Calu3 (cell line): ENCODE results near the gene SND1. TPM values are rescaled to one million over a fixed set of nuclear protein-coding genes. Genes with fewer than 3 reads are reported as not detected.

Source experiments
- BruUV-seq: library from RNA; stranded (reverse); fragments of 400-500 nt; replicated peaks from 2 replicates; lab custom pipeline; 2021; lab: Mats Ljungman, UMichigan
- CTCF ChIA-PET: fragments of 300-600 bp; sonication (Branson Sonifier 250); formaldehyde crosslinking; loops from one replicate; lab custom pipeline; 2022; ENCODE audit warnings: antibody characterized with exemption; lab: Charles Lee
- DNase-seq: peaks from one replicate; pipeline ENCODE4 v3.0.0; 2022
- H3K27ac Mint-ChIP-seq: one replicate; pipeline ENCODE4 v1.8.0; 2022; ENCODE audit warnings: mixed read lengths; ENCODE audit not compliant: unreplicated experiment
- H3K27me3 Mint-ChIP-seq: one replicate; pipeline ENCODE4 v1.8.0; 2022; ENCODE audit warnings: mixed read lengths; ENCODE audit not compliant: unreplicated experiment
- H3K36me3 Mint-ChIP-seq: one replicate; pipeline ENCODE4 v1.8.0; 2022; ENCODE audit warnings: mild to moderate bottlenecking, moderate library complexity, mixed read lengths; ENCODE audit not compliant: insufficient read depth, unreplicated experiment
- H3K4me1 Mint-ChIP-seq: one replicate; pipeline ENCODE4 v1.8.0; 2022; ENCODE audit warnings: mild to moderate bottlenecking, low read depth, mixed read lengths; ENCODE audit not compliant: unreplicated experiment
- H3K4me3 Mint-ChIP-seq: one replicate; pipeline ENCODE4 v1.8.0; 2022; ENCODE audit warnings: mild to moderate bottlenecking, low read depth, moderate library complexity, mixed read lengths; ENCODE audit not compliant: unreplicated experiment
- H3K9me3 Mint-ChIP-seq: one replicate; pipeline ENCODE4 v1.8.0; 2022; ENCODE audit warnings: low read depth, mixed read lengths; ENCODE audit not compliant: unreplicated experiment
- intact Hi-C: fragments of 100-400 bp; cut with micrococcal nuclease; formaldehyde crosslinking; loops from one replicate; pipeline ENCODE4 v1.10.0; 2022; ENCODE audit not compliant: unreplicated experiment
- total RNA-seq: library from RNA; stranded (reverse); gene quantifications from 2 replicates; pipeline ENCODE4 v1.2.3, GENCODE V29; 2022
- TF ChIP-seq, protein P1 (sequence below): fragments of 200-600 bp; IDR thresholded peaks from one replicate; pipeline ENCODE4 v1.8.0; 2022; ENCODE audit warnings: antibody characterized with exemption; ENCODE audit not compliant: unreplicated experiment

Gene SND1
- total RNA-seq, 1 experiment from 2014 or later: 205 TPM

DNA sequence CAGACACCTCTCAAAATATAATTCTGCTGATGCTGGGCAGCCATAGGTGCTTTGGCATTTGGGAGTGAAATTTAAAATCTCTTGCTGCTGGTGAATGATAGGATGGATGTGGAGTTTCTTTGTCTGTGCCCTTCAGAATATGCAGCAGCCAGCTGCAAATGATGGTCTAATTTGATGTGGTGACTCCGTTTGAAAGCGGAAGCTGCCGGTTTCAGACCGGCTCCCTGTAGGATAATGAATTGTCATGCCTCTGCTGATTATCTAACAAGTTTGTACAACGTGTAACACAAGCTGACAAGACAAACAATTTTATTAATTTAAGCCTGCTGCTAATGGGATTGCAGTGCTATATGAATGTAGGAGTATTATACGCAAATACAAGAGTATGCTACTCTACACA is 103.5 kb downstream of the SND1 start:
- DNase-seq: no peak
- H3K4me1 Mint-ChIP-seq: peaks cover 29% of the 10 kb centered on the region
- TF ChIP-seq, protein P1, sequence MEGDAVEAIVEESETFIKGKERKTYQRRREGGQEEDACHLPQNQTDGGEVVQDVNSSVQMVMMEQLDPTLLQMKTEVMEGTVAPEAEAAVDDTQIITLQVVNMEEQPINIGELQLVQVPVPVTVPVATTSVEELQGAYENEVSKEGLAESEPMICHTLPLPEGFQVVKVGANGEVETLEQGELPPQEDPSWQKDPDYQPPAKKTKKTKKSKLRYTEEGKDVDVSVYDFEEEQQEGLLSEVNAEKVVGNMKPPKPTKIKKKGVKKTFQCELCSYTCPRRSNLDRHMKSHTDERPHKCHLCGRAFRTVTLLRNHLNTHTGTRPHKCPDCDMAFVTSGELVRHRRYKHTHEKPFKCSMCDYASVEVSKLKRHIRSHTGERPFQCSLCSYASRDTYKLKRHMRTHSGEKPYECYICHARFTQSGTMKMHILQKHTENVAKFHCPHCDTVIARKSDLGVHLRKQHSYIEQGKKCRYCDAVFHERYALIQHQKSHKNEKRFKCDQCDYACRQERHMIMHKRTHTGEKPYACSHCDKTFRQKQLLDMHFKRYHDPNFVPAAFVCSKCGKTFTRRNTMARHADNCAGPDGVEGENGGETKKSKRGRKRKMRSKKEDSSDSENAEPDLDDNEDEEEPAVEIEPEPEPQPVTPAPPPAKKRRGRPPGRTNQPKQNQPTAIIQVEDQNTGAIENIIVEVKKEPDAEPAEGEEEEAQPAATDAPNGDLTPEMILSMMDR: no peak
- no peaks in the 10 kb centered on the region for H3K27me3 Mint-ChIP-seq
- BruUV-seq: no TSS peak
- H3K4me3 Mint-ChIP-seq: no peak overlapping the region
- H3K27ac Mint-ChIP-seq: no peak overlapping the region
- H3K36me3 Mint-ChIP-seq: no peaks in the 10 kb centered on the region
- intact Hi-C loops: no loop called here
- H3K9me3 Mint-ChIP-seq: no peaks in the 10 kb centered on the region
- CTCF ChIA-PET: no interaction called here

DNA sequence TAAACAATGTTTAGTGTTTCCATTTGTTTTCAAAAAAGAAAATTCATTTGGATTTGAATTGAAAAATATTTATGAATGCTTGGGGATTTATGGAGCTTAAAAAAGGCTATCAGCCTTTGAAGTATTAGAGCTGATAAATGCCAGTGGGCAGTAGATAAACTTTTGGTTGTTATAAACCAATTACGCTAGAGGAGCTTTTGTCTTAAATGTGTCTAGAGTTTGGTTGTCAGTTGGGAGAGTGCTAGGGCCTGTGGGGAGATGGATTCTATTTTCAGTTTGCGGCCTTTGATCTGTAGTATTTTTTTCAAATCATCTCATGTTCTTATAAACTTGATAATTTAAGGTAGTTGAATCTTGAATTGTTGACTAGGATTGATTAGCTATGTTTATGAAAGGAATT is 104.0 kb downstream of the SND1 start:
- Mint-ChIP-seq H3K36me3 (no peaks in the 10 kb centered on the region), H3K27me3 (no peaks in the 10 kb centered on the region), H3K27ac (no peak overlapping the region), H3K9me3 (no peaks in the 10 kb centered on the region), H3K4me1 (peaks cover 34% of the 10 kb centered on the region), H3K4me3 (no peak overlapping the region)
- no TSS peak for BruUV-seq
- CTCF ChIA-PET: interaction anchor here (0.9 kb wide), 1 partner anchor 13 kb away, joined by 3 read pairs; no protein-coding TSS in a partner anchor
- TF ChIP-seq, protein P1: no peak
- intact Hi-C loops: no loop called here
- DNase-seq: no peak

DNA sequence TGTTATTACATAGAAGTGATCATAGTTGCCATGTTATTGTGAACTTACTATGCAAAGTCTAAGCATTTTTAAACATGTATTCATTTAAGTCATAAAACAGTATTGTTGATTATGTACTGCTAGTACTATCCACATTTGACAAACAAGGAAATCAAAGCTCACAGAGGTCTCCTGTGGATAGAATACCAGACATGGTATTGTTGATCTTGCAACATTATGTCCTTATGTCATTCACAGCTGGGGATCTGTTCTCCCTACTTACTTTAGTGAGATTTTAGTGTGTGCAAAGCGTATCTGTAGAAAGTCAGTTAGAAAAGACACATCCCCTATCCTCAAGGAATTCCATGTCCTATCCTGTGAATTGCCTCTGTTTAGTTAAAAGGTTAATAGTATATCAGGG is 106.1 kb downstream of the SND1 start:
- CTCF ChIA-PET: interaction anchor here (0.5 to 0.6 kb wide), 2 partner anchors 32 to 169 kb away, joined by 3 to 4 read pairs; no protein-coding TSS in a partner anchor
- peaks cover 35% of the 10 kb centered on the region for H3K4me1 Mint-ChIP-seq
- H3K27me3 Mint-ChIP-seq: no peaks in the 10 kb centered on the region
- H3K27ac Mint-ChIP-seq: no peak overlapping the region
- TF ChIP-seq, protein P1: no peak
- intact Hi-C loops: no loop called here
- H3K4me3 Mint-ChIP-seq: no peak overlapping the region
- BruUV-seq: no TSS peak
- no peak for DNase-seq
- no peaks in the 10 kb centered on the region for H3K9me3 Mint-ChIP-seq
- peaks cover 4% of the 10 kb centered on the region for H3K36me3 Mint-ChIP-seq

DNA sequence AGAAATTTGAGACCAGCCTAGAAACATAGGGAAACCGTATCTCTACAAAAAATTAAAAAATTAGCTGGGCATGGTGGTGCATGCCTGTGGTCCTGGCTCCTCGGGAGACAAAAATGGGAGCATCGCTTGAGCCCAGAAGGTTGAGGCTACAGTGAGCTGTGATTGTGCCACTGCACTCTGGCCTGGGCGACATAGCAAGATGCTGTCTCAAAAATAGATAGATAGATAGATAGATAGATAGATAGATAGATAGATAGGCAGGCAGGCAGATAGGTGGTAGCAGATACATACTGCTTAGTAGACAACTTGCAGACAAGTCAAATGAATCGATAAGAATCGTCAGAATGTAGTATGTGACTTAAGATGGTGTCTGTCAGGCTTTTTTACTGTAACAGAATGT is 106.9 kb downstream of the SND1 start:
- H3K27me3 Mint-ChIP-seq: no peaks in the 10 kb centered on the region
- peaks cover 4% of the 10 kb centered on the region for H3K36me3 Mint-ChIP-seq
- BruUV-seq: no TSS peak
- no peaks in the 10 kb centered on the region for H3K9me3 Mint-ChIP-seq
- no peak overlapping the region for H3K27ac Mint-ChIP-seq
- TF ChIP-seq, protein P1: no peak
- CTCF ChIA-PET: interaction anchor here (0.6 kb wide), 1 partner anchor 168 kb away, joined by 3 read pairs; no protein-coding TSS in a partner anchor
- DNase-seq: no peak
- H3K4me3 Mint-ChIP-seq: no peak overlapping the region
- intact Hi-C loops: no loop called here
- peaks cover 35% of the 10 kb centered on the region for H3K4me1 Mint-ChIP-seq
